Endodermal cell (in vitro differentiated cells): ENCODE data around the gene MAST3. TPM values are rescaled to one million over a fixed set of nuclear protein-coding genes. Genes with fewer than 3 reads are reported as not detected.

ENCODE experiments used
- DNase-seq: peaks from one replicate; pipeline ENCODE4 v3.0.0-alpha.2; 2017
- H3K27ac ChIP-seq: 2 replicates; pipeline ENCODE4 v1.5.1; 2013; ENCODE audit warnings: mild to moderate bottlenecking, low read depth, low read length, moderate library complexity
- H3K27me3 ChIP-seq: 2 replicates; pipeline ENCODE4 v1.6.1; 2013; ENCODE audit warnings: mild to moderate bottlenecking, low read length, moderate library complexity; ENCODE audit not compliant: insufficient read depth, control insufficient read depth, poor library complexity, severe bottlenecking
- H3K36me3 ChIP-seq: 2 replicates; pipeline ENCODE4 v1.7.0; 2013; ENCODE audit warnings: mild to moderate bottlenecking, low read length, moderate library complexity; ENCODE audit not compliant: control insufficient read depth, insufficient read depth
- H3K4me1 ChIP-seq: one replicate; pipeline ENCODE4 v1.7.0; 2013; ENCODE audit warnings: low read length; ENCODE audit not compliant: control insufficient read depth, insufficient read depth
- H3K4me3 ChIP-seq: 2 replicates; pipeline ENCODE4 v1.5.1; 2013; ENCODE audit warnings: mild to moderate bottlenecking, low read length, moderate library complexity
- H3K9ac ChIP-seq: 2 replicates; pipeline ENCODE4 v1.6.1; 2013; ENCODE audit warnings: mild to moderate bottlenecking, low read length, moderate library complexity; ENCODE audit not compliant: poor library complexity, severe bottlenecking; ENCODE audit errors: extremely low read depth
- H3K9me3 ChIP-seq: 2 replicates; pipeline ENCODE4 v1.6.1; 2013; ENCODE audit warnings: mild to moderate bottlenecking, low read length, moderate library complexity; ENCODE audit not compliant: control insufficient read depth
- H3K27ac Mint-ChIP-seq: 2 replicates; pipeline ENCODE4 v1.8.0; 2020; ENCODE audit warnings: mixed read lengths
- H3K27me3 Mint-ChIP-seq: 2 replicates; pipeline ENCODE4 v1.8.0; 2021; ENCODE audit warnings: mild to moderate bottlenecking, mixed read lengths; ENCODE audit not compliant: insufficient read depth
- H3K36me3 Mint-ChIP-seq: 2 replicates; pipeline ENCODE4 v1.8.0; 2020; ENCODE audit warnings: low read depth, mixed read lengths
- H3K4me1 Mint-ChIP-seq: 2 replicates; pipeline ENCODE4 v1.8.0; 2020; ENCODE audit warnings: mixed read lengths
- H3K4me3 Mint-ChIP-seq: 2 replicates; pipeline ENCODE4 v1.8.0; 2020; ENCODE audit warnings: mild to moderate bottlenecking, moderate library complexity, mixed read lengths
- H3K9me3 Mint-ChIP-seq: 2 replicates; pipeline ENCODE4 v1.8.0; 2020; ENCODE audit warnings: mild to moderate bottlenecking, mixed read lengths
- WGBS, 2 experiments: methylation state at CpG; one replicate each; pipeline versions ENCODE4 v1.1.5 to v1.1.7; 2013; ENCODE audit warnings: missing lambda C conversion rate in 2 of 2, mixed read lengths in 1 of 2; ENCODE audit not compliant: insufficient coverage in 1 of 2, insufficient read length in 1 of 2; 5-methylcytosine and 5-hydroxymethylcytosine counted together
- total RNA-seq, 2 donors: library from RNA; stranded (reverse); fragmentation: NEBNext Ultra II Directional in 1 of 2; extraction: Animal tissue kit (Norgen Biotek cat#: 25700) in 1 of 2; gene quantifications; 2 replicates in 1 of 2; 3 replicates in 1 of 2; pipeline ENCODE4 v1.2.1, GENCODE V29; 2021
- TF ChIP-seq, protein P1 (sequence below): fragments of 200-600 bp; sonication (generic); conservative IDR thresholded peaks from 2 replicates; pipeline ENCODE4 v1.5.0; 2021; ENCODE audit warnings: antibody characterized with exemption, mild to moderate bottlenecking

The MAST3 gene
- total RNA-seq, 2 donors from 2014 or later, result 13.0 to 15.1 TPM

DNA sequence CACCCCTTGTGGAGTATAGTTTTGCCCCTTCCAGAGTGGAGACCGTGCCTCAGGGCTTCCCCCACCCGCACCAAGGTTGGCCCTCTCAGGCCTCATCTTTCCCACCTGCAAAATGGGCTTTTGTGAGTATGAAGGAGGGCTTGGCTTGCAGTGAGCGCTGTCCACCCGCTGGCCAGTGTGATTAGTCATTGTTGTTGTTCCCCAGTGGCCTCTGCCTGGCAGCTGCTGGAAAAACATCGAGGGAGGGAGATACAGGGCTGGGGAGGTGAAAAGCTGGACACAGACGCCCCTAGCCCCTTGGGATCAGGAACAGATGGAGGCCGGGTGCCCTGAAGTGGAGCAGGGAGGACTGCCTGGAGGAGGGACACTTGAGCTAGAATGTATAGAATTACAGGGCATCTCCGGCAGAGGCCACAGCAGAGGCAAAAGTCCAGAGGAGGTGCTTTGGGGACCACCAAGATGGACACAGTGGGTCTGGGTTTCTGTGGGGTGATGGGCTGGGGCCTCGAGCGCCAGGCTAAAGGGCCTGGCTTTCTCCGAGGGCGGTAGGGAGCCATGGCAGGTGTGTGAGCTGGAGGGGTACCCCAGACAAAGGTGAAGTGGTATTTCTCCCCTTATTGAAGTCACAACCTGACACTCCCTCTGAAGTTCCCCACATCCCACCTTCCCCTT lies 6.9 kb upstream of the MAST3 start:
- H3K4me3 ChIP-seq, result no peak overlapping the region
- Mint-ChIP-seq H3K4me3 (no peak overlapping the region), H3K27ac (no peak overlapping the region), H3K4me1 (no peaks in the 10 kb centered on the region), H3K9me3 (no peaks in the 10 kb centered on the region), H3K36me3 (no peaks in the 10 kb centered on the region), H3K27me3 (no peaks in the 10 kb centered on the region)
- WGBS, 2 experiments, result 87 to 88% methylated on average over 6 to 12 of the region's 12 CpGs
- no peaks in the 10 kb centered on the region for H3K4me1 ChIP-seq
- no peak overlapping the region for H3K9ac ChIP-seq
- no peaks in the 10 kb centered on the region for H3K9me3 ChIP-seq
- no peaks in the 10 kb centered on the region for H3K36me3 ChIP-seq
- no peak for DNase-seq
- TF ChIP-seq, protein P1, sequence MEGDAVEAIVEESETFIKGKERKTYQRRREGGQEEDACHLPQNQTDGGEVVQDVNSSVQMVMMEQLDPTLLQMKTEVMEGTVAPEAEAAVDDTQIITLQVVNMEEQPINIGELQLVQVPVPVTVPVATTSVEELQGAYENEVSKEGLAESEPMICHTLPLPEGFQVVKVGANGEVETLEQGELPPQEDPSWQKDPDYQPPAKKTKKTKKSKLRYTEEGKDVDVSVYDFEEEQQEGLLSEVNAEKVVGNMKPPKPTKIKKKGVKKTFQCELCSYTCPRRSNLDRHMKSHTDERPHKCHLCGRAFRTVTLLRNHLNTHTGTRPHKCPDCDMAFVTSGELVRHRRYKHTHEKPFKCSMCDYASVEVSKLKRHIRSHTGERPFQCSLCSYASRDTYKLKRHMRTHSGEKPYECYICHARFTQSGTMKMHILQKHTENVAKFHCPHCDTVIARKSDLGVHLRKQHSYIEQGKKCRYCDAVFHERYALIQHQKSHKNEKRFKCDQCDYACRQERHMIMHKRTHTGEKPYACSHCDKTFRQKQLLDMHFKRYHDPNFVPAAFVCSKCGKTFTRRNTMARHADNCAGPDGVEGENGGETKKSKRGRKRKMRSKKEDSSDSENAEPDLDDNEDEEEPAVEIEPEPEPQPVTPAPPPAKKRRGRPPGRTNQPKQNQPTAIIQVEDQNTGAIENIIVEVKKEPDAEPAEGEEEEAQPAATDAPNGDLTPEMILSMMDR, result no peak
- no peaks in the 10 kb centered on the region for H3K27me3 ChIP-seq
- H3K27ac ChIP-seq, result no peak overlapping the region

DNA sequence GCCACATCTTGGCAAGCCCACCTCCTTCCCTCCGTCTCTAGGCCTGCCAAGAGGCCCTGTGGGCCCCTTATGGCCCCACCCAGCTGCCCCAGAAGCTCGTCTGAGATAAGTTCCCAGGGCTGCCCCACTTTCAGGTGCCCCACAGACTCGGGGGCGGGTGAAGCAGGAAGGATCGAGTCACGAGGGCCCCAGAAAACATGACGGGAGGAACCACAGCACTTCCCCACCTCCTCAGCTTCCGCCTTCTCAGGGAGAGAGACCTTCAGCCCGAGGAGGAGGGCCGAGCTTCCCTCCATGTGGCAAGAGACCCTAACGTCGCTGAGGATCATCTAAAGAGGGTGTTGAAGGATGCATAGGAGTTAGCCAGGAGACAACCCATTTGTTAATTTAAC lies 6.4 kb upstream of the MAST3 start:
- no peak overlapping the region for H3K4me3 Mint-ChIP-seq
- no peaks in the 10 kb centered on the region for H3K9me3 ChIP-seq
- no peaks in the 10 kb centered on the region for H3K9me3 Mint-ChIP-seq
- TF ChIP-seq, protein P1, result no peak
- H3K4me3 ChIP-seq, result no peak overlapping the region
- H3K36me3 ChIP-seq, result no peaks in the 10 kb centered on the region
- no peaks in the 10 kb centered on the region for H3K4me1 Mint-ChIP-seq
- H3K27me3 ChIP-seq, result no peaks in the 10 kb centered on the region
- H3K9ac ChIP-seq, result no peak overlapping the region
- no peaks in the 10 kb centered on the region for H3K4me1 ChIP-seq
- no peak overlapping the region for H3K27ac Mint-ChIP-seq
- no peak overlapping the region for H3K27ac ChIP-seq
- no peaks in the 10 kb centered on the region for H3K36me3 Mint-ChIP-seq
- WGBS, 2 experiments, result 70 to 82% methylated on average over 2 to 12 of the region's 12 CpGs
- no peaks in the 10 kb centered on the region for H3K27me3 Mint-ChIP-seq
- no peak for DNase-seq

DNA sequence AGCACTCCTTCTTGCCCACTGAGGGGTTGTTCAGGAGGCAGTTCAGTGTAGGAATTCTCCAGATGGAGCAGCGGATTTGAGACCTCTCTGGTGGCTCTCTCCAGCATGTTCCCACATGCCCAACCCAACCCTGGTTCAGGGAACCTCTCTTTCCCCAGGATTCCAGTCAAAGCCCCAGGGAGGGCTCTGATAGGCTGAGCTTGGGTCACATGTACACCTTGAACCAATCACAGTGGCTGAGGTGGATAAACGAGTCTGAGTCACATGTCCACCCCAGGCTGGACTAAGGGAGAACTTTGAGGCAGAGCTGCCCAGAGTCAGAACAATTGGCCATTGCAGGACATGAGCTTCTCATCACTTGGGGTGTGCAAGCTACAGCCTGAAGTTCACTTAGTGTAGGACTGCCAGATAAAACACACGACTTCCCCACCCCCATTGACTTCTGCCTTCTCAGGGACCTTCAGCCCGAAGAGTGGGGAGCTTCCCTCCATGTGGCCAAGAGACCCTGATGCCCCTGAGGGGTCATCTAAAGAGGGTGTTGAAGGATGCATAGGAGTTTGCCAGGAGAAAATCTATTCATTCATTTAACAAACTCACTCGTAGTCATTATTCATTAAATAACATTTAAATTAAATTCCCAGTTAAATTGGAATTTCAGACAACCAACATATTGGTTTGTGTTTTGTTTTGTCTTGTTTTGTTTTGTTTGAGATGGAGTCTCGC lies 4.0 kb upstream of the MAST3 start:
- Histone ChIP-seq H3K9ac (no peak overlapping the region), H3K36me3 (no peaks in the 10 kb centered on the region), H3K4me3 (no peak overlapping the region), H3K4me1 (peaks cover 4% of the 10 kb centered on the region), H3K9me3 (no peaks in the 10 kb centered on the region), H3K27ac (no peak overlapping the region), H3K27me3 (peaks cover 8% of the 10 kb centered on the region)
- Mint-ChIP-seq H3K4me1 (peaks cover 4% of the 10 kb centered on the region), H3K9me3 (no peaks in the 10 kb centered on the region), H3K27me3 (peaks cover 8% of the 10 kb centered on the region), H3K36me3 (no peaks in the 10 kb centered on the region), H3K27ac (no peak overlapping the region), H3K4me3 (no peak overlapping the region)
- peak; percentile 77 for DNase-seq
- TF ChIP-seq, protein P1, result no peak
- 75 to 90% methylated on average over 2 to 5 of the region's 6 CpGs for WGBS, 2 experiments
